Upper lobe of left lung (tissue), 6 donors: ENCODE measurements around the gene MUC2. TPM values are rescaled to one million over a fixed set of nuclear protein-coding genes. Genes with fewer than 3 reads are reported as not detected.

Source experiments
- ATAC-seq, 2 donors: fragments of 200-7000 bp; cut with Tn5 transposase; one replicate each; pipeline ENCODE4 v1.9.1; 2022; ENCODE audit warnings: mild to moderate bottlenecking in 2 of 2, moderate library complexity in 2 of 2; ENCODE audit not compliant: low FRiP score in 2 of 2
- DNase-seq, 2 donors: peaks; one replicate each; pipeline ENCODE4 v3.0.0-alpha.2; 2019 to 2020
- H3K27ac ChIP-seq, 4 donors: fragments of 200-600 bp; sonication (generic); one replicate each; pipeline ENCODE4 v1.5.1; 2016 to 2019
- H3K27me3 ChIP-seq, 4 donors: fragments of 200-600 bp; sonication (generic); one replicate each; pipeline ENCODE4 v1.5.1; 2017 to 2019
- H3K36me3 ChIP-seq, 4 donors: fragments of 200-600 bp; sonication (generic); one replicate each; pipeline ENCODE4 v1.5.1; 2016 to 2019
- H3K4me1 ChIP-seq, 4 donors: fragments of 200-600 bp; sonication (generic); one replicate each; pipeline ENCODE4 v1.5.1; 2018 to 2019
- H3K4me3 ChIP-seq, 4 donors: fragments of 200-600 bp; sonication (generic); one replicate each; pipeline ENCODE4 v1.5.1; 2017 to 2019; ENCODE audit warnings: mild to moderate bottlenecking in 2 of 4, moderate library complexity in 1 of 4
- H3K9me3 ChIP-seq, 4 donors: fragments of 200-600 bp; sonication (generic); one replicate each; pipeline ENCODE4 v1.5.1; 2018 to 2019
- CTCF ChIP-seq, 6 experiments: fragments of 450-650 bp in 4 of 6; fragments of 200-600 bp in 2 of 6; sonication (generic) in 2 of 6; IDR thresholded peaks; one replicate each; pipeline ENCODE4 v1.5.1; 2016 to 2019; ENCODE audit warnings: antibody characterized with exemption in 6 of 6
- EP300 ChIP-seq, 4 donors: sonication (generic); formaldehyde crosslinking; IDR thresholded peaks; one replicate each; pipeline ENCODE4 v1.5.1; 2017; ENCODE audit warnings: antibody characterized with exemption in 4 of 4, control low read depth in 2 of 4
- POLR2A ChIP-seq, 4 donors: fragments of 450-650 bp; IDR thresholded peaks; one replicate each; pipeline ENCODE4 v1.5.1; 2016 to 2017; ENCODE audit warnings: antibody characterized with exemption in 4 of 4, mild to moderate bottlenecking in 2 of 4
- POLR2AphosphoS5 ChIP-seq, 2 donors: sonication (generic); formaldehyde crosslinking; IDR thresholded peaks; one replicate each; pipeline ENCODE4 v1.5.1; 2017; ENCODE audit warnings: antibody characterized with exemption in 2 of 2
- WGBS, 2 donors: methylation state at CpG; one replicate each; pipeline ENCODE4 v1.1.5; 2017 to 2018; 5-methylcytosine and 5-hydroxymethylcytosine counted together
- total RNA-seq, 6 donors: library from RNA; depleted of rRNA in 4 of 6; stranded (reverse); fragments of >200 nt in 4 of 6; gene quantifications; one replicate each; pipeline versions ENCODE4 v1.1.0 to v1.2.1, GENCODE V29; 2016 to 2021
- donor health status: DM: no; HTN: no; CAD: no; lungs with moderate emphysema.
- donor health status: DM: no; HTN: yes; CAD: no; lungs with severe emphysema.

Gene MUC2
- total RNA-seq, 6 donors from 2014 or later = 0.11 to 0.84 TPM; not detected in 4

- Histone ChIP-seq H3K9me3 (no peaks in the 10 kb centered on the region), H3K27ac (no peak overlapping the region), H3K36me3 (no peaks in the 10 kb centered on the region), H3K4me1 (peaks cover 9 to 15% (median 13%) of the 10 kb centered on the region in 4 donors), H3K4me3 (no peak overlapping the region), H3K27me3 (no peaks in the 10 kb centered on the region)
- TF ChIP-seq POLR2AphosphoS5 (IDR thresholded peaks at IDR 0.05) = no peak
- no peak for TF ChIP-seq EP300 (IDR thresholded peaks at IDR 0.05)
- no peak for TF ChIP-seq CTCF (IDR thresholded peaks at IDR 0.05)
- no peak for TF ChIP-seq POLR2A (IDR thresholded peaks at IDR 0.05)
- ATAC-seq = no peak
- no peak for DNase-seq
- 84 to 97% methylated on average over 4 to 8 of the region's 9 CpGs for WGBS, 2 donors
Observed at GRCh38 chr11:1072821-1073231, 1.8 kb upstream of the MUC2 start.

DNA sequence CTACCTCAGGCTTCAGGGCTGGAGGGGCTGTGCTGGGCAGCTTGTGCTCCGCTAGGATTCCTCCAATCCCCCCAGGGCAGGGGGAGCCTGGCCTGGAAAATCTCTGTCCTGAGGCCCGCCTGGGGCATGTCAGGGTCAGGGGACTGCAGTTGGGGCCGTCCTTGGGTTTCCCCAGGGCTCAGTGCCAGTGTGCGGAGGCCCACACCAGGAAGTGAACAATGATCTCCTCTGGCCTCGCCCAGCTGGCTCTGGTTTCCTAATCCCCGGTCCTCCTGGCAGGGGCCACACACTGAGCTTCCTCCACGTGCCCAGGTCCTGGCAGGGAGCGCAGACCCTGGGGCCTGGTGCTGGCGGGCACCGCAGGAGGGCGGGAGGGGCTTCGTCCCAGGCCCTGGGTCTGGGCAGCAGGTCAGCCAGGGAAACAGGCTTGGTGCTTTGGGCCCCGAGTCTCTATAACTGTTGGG is 1.4 kb upstream of the MUC2 start:
- TF ChIP-seq POLR2AphosphoS5 (IDR thresholded peaks at IDR 0.05) (no peak), EP300 (IDR thresholded peaks at IDR 0.05) (no peak), POLR2A (IDR thresholded peaks at IDR 0.05) (no peak), CTCF (IDR thresholded peaks at IDR 0.05) (no peak)
- ATAC-seq (peak; percentile 32 to 61), DNase-seq (peak; percentile 62 to 76)
- 30% methylated on average over 11 of the region's 13 CpGs; no CpG with 5 or more reads in 1 of the 2 donors for WGBS, 2 donors
- Histone ChIP-seq H3K36me3 (no peaks in the 10 kb centered on the region), H3K27ac (no peak overlapping the region), H3K4me3 (no peak overlapping the region), H3K27me3 (no peaks in the 10 kb centered on the region), H3K9me3 (no peaks in the 10 kb centered on the region), H3K4me1 (peaks cover 9 to 15% (median 13%) of the 10 kb centered on the region in 4 donors)

DNA sequence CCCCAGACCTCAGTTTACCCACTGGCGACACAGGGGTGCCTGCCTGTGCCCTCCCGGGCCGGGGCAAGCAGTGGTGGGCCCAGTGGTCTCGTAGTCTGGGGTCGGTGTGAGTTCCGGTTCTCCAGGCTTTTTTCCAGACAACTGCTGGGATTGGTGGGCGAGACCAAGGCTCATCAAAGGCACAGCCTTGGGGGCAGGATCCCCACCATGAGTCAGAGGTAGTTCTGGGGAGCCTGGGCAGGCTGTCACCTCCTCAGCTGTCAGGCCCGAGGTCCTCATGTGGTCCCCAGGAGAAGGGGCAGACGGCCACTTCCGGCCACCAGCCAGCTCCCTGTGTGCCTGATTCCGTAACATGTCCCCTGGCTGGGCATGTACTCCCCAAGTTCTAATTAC is 827 bp upstream of the MUC2 start:
- Histone ChIP-seq H3K9me3 (no peaks in the 10 kb centered on the region), H3K27ac (no peak overlapping the region), H3K4me1 (peaks cover 9 to 15% (median 13%) of the 10 kb centered on the region in 4 donors), H3K36me3 (no peaks in the 10 kb centered on the region), H3K4me3 (no peak overlapping the region), H3K27me3 (no peaks in the 10 kb centered on the region)
- DNase-seq = peak in 1 of 2 donors; percentile 50
- WGBS, 2 donors = 83 to 90% methylated on average over 4 to 11 of the region's 11 CpGs
- no peak for ATAC-seq
- TF ChIP-seq POLR2AphosphoS5 (IDR thresholded peaks at IDR 0.05) (no peak), EP300 (IDR thresholded peaks at IDR 0.05) (no peak), POLR2A (IDR thresholded peaks at IDR 0.05) (no peak), CTCF (IDR thresholded peaks at IDR 0.05) (no peak)

DNA sequence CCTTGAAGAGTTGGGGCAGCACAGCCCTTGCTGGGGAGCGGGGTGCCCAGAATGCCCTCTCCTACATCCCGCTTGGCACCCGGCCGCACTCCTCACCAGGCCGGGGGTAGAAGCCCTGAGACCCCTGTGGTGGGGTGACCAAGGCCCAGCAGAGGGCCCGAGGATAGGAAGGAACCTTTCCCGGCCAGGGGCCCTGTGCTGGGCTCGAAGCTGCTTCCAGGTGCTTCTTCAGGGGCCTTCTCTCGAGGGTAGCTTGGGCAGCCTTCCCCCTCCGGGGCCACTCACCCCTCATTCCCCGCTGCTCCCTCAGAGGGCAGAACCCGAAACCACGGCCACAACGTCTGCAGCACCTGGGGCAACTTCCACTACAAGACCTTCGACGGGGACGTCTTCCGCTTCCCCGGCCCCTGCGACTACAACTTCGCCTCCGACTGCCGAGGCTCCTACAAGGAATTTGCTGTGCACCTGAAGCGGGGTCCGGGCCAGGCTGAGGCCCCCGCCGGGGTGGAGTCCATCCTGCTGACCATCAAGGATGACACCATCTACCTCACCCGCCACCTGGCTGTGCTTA is 752 bp downstream of the MUC2 start:
- no peaks in the 10 kb centered on the region for H3K27me3 ChIP-seq
- no peaks in the 10 kb centered on the region for H3K36me3 ChIP-seq
- DNase-seq (peak in 1 of 2 donors; percentile 64), ATAC-seq (no peak)
- H3K27ac ChIP-seq = no peak overlapping the region
- no peak for TF ChIP-seq POLR2AphosphoS5 (IDR thresholded peaks at IDR 0.05)
- no peak for TF ChIP-seq CTCF (IDR thresholded peaks at IDR 0.05)
- TF ChIP-seq POLR2A (IDR thresholded peaks at IDR 0.05) = no peak
- TF ChIP-seq EP300 (IDR thresholded peaks at IDR 0.05) = no peak
- no peak overlapping the region for H3K4me3 ChIP-seq
- H3K4me1 ChIP-seq = peaks cover 9 to 15% (median 13%) of the 10 kb centered on the region in 4 donors
- WGBS, 2 donors = 94 to 96% methylated on average over 16 to 18 of the region's 28 CpGs
- no peaks in the 10 kb centered on the region for H3K9me3 ChIP-seq
